ENCODE results near the gene PDE3A.

Gene PDE3A

DNA sequence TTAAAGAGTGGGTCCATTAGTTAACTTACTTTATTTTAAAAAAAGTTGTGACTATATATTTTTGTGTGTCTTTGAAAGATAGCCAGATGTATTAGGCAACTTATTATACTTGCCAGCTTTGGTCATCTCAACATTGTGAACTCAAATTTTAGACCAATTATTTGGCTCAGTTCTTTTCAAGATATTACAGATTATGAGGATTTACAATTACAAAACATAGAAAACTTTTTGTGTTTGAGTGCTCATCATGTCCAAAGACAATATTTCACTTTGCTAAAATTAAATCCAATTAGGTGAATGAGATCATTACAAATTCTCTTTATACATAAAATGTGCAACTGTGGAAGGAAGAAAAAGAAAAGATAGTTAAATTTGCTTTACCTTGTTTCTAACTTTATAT lies 18.3 kb upstream of the PDE3A start:
- Histone ChIP-seq H3K36me3 (ENCODE audit: insufficient read depth, low read length) (no peaks in the 10 kb centered on the region), H3K4me2 (ENCODE audit: low read depth, low read length, poor library complexity, severe bottlenecking) (no peak overlapping the region), H3K9me2 (replicated peaks; ENCODE audit: low read depth, low read length) (no peaks in the 10 kb centered on the region), H3K9ac (ENCODE audit: low read depth, low read length, poor library complexity, severe bottlenecking) (no peak overlapping the region), H2AFZ (ENCODE audit: low read length) (no peak overlapping the region), H3K4me3 (ENCODE audit: low read length, poor library complexity, severe bottlenecking) (no peak overlapping the region), H3K9me3 (ENCODE audit: insufficient read depth, low read depth, low read length) (no peaks in the 10 kb centered on the region), H4K20me1 (ENCODE audit: insufficient read depth, low read length, poor library complexity, severe bottlenecking) (no peaks in the 10 kb centered on the region), H3K79me2 (ENCODE audit: insufficient read depth, low read length) (no peaks in the 10 kb centered on the region), H3F3A (ENCODE audit: low read depth) (no peaks in the 10 kb centered on the region), H3K27me3 (ENCODE audit: insufficient read depth, low read length, poor library complexity, severe bottlenecking) (no peaks in the 10 kb centered on the region), H3K4me1 (ENCODE audit: insufficient read depth, low read length, poor library complexity, severe bottlenecking) (no peaks in the 10 kb centered on the region)
- TF ChIP-seq EZH2phosphoT487 (IDR thresholded peaks at IDR 0.05; ENCODE audit: borderline replicate concordance) (no peak), CTCF (conservative IDR thresholded peaks at IDR 0.05; ENCODE audit: low read length) (no peak)

GRCh38 chr12:20350495-20350894 lies 17.8 kb upstream of the PDE3A start:
- Histone ChIP-seq H3K9me2 (replicated peaks; ENCODE audit: low read depth, low read length) (no peaks in the 10 kb centered on the region), H3F3A (ENCODE audit: low read depth) (no peaks in the 10 kb centered on the region), H3K27me3 (ENCODE audit: insufficient read depth, low read length, poor library complexity, severe bottlenecking) (no peaks in the 10 kb centered on the region), H3K79me2 (ENCODE audit: insufficient read depth, low read length) (no peaks in the 10 kb centered on the region), H3K36me3 (ENCODE audit: insufficient read depth, low read length) (no peaks in the 10 kb centered on the region), H2AFZ (ENCODE audit: low read length) (no peak overlapping the region), H3K4me3 (ENCODE audit: low read length, poor library complexity, severe bottlenecking) (no peak overlapping the region), H3K4me1 (ENCODE audit: insufficient read depth, low read length, poor library complexity, severe bottlenecking) (no peaks in the 10 kb centered on the region), H3K9me3 (ENCODE audit: insufficient read depth, low read depth, low read length) (no peaks in the 10 kb centered on the region), H4K20me1 (ENCODE audit: insufficient read depth, low read length, poor library complexity, severe bottlenecking) (no peaks in the 10 kb centered on the region), H3K9ac (ENCODE audit: low read depth, low read length, poor library complexity, severe bottlenecking) (no peak overlapping the region), H3K4me2 (ENCODE audit: low read depth, low read length, poor library complexity, severe bottlenecking) (no peak overlapping the region)
- TF ChIP-seq CTCF (conservative IDR thresholded peaks at IDR 0.05; ENCODE audit: low read length) (no peak), EZH2phosphoT487 (IDR thresholded peaks at IDR 0.05; ENCODE audit: borderline replicate concordance) (no peak)

- no peak overlapping the region for H3K4me3 ChIP-seq (ENCODE audit: low read length, poor library complexity, severe bottlenecking)
- H4K20me1 ChIP-seq (ENCODE audit: insufficient read depth, low read length, poor library complexity, severe bottlenecking), result no peaks in the 10 kb centered on the region
- no peaks in the 10 kb centered on the region for H3K9me3 ChIP-seq (ENCODE audit: insufficient read depth, low read depth, low read length)
- TF ChIP-seq CTCF (conservative IDR thresholded peaks at IDR 0.05; ENCODE audit: low read length) (no peak), EZH2phosphoT487 (IDR thresholded peaks at IDR 0.05; ENCODE audit: borderline replicate concordance) (no peak)
- H3K4me1 ChIP-seq (ENCODE audit: insufficient read depth, low read length, poor library complexity, severe bottlenecking), result no peaks in the 10 kb centered on the region
- H3K9ac ChIP-seq (ENCODE audit: low read depth, low read length, poor library complexity, severe bottlenecking), result no peak overlapping the region
- no peak overlapping the region for H2AFZ ChIP-seq (ENCODE audit: low read length)
- H3K27me3 ChIP-seq (ENCODE audit: insufficient read depth, low read length, poor library complexity, severe bottlenecking), result no peaks in the 10 kb centered on the region
- no peak overlapping the region for H3K4me2 ChIP-seq (ENCODE audit: low read depth, low read length, poor library complexity, severe bottlenecking)
- H3K36me3 ChIP-seq (ENCODE audit: insufficient read depth, low read length), result no peaks in the 10 kb centered on the region
- H3F3A ChIP-seq (ENCODE audit: low read depth), result no peaks in the 10 kb centered on the region
- H3K79me2 ChIP-seq (ENCODE audit: insufficient read depth, low read length), result no peaks in the 10 kb centered on the region
- H3K9me2 ChIP-seq (replicated peaks; ENCODE audit: low read depth, low read length), result no peaks in the 10 kb centered on the region
These were observed 16.9 kb upstream of the PDE3A start for GRCh38 chr12:20351406-20351805.

Data from Loucy (cell line).